HG03159 (cell line): Measurements from ENCODE around the gene KDM5A.

ENCODE experiments used
- ATAC-seq: cut with Tn5 transposase; IDR thresholded peaks from one replicate; pipeline ENCODE4 v1.9.1; 2021; ENCODE audit warnings: mild to moderate bottlenecking, moderate library complexity; ENCODE audit not compliant: unreplicated experiment

KDM5A gene

DNA sequence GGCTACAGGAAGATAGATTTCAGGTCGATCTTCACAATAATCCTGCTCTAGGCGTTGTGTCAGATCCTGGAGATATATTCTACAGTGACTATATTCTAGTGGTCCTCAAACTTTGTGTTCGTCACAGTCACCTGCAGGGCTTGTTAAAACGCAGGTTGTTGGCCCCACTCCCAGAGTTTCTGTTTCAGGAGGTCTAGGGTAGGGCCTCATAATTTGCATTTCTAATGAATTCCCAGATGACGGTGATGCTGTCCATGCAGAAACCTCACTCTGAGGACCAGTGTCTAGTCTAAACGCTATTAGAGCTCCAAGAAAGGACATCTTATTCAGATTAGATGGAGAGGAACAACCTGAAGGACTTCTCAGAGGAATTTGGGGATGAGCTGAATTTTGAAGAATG lies 113.3 kb downstream of the KDM5A start:
- ATAC-seq = no peak

DNA sequence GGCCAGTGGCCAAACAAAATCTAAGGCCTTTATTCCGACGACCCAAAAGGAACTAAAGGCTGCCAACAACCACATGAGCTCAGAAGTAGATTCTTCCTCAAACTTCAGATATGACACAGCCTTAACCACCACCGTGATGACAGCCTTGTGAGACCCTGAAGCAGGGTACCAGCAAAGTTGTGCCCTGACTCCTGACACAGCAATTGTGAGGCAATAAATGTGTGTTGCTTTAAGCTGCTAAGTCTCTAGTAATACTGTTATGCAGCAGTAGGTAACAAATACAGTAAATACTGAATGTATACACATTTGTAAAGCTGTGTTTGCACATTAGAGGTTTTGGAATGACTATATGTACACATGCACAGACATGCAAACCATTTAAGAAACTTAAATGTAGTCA lies 115.7 kb downstream of the KDM5A start:
- ATAC-seq = no peak

GRCh38 chr12:272942-273341 lies 116.2 kb downstream of the KDM5A start:
- ATAC-seq = no peak

DNA sequence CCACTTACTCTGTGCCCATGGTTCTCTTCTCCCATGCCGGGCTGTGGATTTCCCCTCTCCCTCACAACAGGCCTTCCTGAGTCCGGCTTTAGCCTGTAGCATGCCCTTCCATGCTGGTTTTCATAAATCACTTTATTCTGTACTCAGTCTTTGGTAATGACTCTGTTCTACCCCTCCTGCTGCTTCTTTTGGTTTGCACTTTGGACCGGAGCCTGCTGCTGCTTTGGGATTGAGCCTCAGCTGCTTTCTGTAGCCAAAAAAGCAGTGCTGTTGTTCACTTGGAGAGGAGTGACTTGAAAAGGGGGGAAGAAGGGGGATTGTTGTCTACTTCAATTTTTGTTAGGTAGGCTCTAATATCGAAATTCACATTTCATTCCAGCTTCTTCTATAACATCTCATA lies 118.0 kb downstream of the KDM5A start:
- ATAC-seq = no peak

DNA sequence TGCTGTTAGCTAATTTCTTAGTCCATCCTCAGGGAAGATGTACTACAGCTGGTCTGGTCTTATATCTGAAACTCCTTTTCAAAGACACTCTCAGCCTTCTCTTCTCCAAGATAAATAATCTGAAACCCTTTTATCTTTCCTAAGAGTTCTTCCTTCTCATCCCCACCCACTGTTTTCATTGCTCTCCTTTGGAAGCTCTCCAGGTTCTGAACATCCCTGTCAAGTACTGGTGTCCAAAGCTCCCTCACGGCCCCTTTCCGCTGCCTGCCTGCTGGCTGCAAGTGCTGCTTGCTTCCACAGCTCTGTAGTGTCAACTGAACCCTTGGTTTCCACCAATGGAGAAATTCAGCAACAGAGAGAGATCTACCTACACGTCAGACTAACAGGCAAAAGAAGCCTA lies 119.9 kb downstream of the KDM5A start:
- ATAC-seq = no peak

GRCh38 chr12:268483-268840 lies 120.7 kb downstream of the KDM5A start:
- no peak for ATAC-seq

DNA sequence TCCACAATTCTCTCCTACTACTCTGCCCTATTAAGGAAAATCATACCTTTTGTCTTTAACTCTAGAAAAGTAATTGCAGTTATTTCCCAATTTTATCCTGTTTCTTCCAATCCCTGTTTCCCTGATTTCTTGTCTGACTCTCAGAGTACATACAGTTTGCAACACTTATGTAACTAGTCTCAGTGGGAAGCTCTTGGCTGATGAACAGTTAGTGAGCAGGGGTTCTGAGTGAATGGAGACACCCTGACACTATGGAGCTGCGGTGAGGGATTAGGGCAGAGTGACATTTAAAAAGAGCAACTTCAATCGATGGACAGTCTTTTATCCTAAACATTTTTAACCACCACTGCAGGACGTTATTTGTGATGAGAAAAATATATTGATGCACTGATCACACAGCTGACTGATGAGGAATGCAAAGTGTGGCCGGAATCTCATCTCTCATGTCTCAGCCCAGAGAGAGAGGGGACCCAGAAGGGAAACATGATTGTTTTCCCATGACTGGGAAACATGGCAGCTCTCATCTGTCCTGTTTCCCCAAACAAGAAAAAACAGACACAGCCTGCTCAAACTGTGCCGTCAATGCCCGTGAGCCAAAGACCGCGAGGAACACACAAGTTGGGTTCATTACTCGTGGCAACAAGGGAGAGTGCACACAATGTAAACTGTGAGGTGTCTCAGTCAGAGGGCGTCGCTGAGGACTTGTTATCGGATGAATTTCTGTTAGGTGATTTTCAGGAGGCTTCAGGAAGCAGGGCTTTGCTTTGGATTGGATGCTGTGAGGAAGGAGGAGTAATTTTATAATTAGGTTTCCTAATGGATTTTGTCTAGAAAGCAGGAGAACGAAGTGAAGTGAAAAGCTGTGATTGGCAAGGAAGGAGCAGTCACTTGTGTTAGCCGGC lies 121.3 kb downstream of the KDM5A start:
- ATAC-seq = no peak

GRCh38 chr12:265096-265495 lies 124.0 kb downstream of the KDM5A start:
- no peak for ATAC-seq

DNA sequence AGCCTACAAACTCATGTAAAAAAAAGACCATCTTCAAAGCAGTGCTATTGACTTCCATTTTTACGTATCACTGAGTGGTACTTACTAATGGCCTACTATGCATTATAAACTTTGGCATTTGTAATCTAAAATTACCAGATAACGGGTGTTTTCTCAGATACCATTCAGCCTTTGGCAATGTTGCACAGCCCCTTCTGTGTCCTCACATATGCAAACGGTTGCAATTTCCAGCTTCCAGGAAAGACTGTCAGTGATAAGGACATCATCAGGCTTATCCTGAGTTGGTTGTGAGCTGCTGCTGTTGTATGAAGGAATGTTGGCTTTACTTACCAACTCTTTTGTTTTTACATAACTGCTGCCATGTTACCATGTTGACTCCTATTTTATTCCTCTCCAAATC lies 124.9 kb downstream of the KDM5A start:
- no peak for ATAC-seq

- no peak for ATAC-seq
Observed at GRCh38 chr12:263574-263973, 125.5 kb downstream of the KDM5A start.

DNA sequence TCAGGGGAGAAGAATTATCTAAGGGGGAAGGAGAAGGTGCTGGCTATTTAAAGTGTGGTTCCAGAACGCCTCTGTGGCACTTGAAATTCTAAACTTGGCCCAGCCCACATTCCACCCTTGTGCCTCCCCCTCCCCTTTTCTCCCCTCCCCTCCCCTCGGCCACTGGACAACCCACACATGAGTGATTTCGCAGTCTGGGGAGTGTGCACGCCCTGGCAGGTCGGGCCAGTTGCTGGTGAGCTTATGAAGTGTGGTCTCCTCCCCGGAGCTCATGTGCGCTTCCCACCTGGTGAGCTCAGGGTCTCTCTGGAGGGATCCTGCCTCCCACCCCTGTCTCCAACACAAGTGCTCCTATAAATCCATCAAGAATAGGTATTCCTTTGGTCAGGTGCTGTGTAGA lies 126.3 kb downstream of the KDM5A start, which contains the start of gene SLC6A13:
TSS of gene SLC6A13 (minus strand) at position 20 of the 400 bp plus-strand sequence. CDS start 2,784 bp downstream, outside the sequence.
- no peak for ATAC-seq

DNA sequence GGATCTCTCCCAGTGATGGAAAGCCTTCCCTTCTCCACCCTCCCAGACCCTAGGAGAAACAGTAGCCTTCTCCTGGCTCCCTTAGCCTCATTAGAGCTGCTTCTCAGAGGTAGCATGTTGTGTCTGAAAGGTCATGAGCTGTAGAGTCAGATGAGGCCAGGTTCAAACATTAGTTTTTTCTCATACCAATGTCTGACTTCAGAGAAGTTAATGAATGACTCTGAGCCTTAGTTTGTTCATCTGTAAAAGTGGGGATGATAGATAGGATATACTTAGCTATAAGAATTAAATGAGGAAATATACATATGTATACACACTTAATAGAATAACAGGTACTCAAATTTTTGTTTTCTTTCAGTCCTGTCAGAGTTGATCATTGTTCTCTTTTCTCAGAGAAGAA lies 127.0 kb downstream of the KDM5A start:
- ATAC-seq = no peak

GRCh38 chr12:257521-258321 lies 131.4 kb downstream of the KDM5A start:
- no peak for ATAC-seq

DNA sequence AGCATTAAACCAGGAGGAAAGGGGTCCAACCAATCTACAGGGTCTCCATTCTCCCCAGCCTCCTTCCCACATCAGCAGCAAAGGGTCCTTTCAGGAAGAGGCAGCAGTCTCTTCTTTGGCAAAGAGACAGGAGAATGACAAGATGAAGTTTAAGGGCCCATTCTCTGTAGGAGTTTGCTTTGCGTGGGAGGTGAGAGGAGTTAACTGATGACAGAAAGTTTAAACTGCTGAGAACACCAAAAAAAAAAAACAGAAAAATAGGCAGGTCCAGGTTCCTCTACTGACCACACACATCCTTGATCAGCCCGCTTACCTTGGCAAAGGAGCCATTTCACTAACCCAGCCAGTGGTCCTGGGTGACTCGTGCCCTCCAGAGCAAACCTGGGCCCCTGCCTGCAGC lies 132.2 kb downstream of the KDM5A start:
- no peak for ATAC-seq

- ATAC-seq = no peak
Observed at GRCh38 chr12:256225-256624, 132.9 kb downstream of the KDM5A start.

- no peak for ATAC-seq
Observed at GRCh38 chr12:254912-255311, 134.2 kb downstream of the KDM5A start.

- ATAC-seq = no peak
Observed at GRCh38 chr12:254039-254438, 135.1 kb downstream of the KDM5A start.

GRCh38 chr12:253116-253831 lies 135.8 kb downstream of the KDM5A start:
- no peak for ATAC-seq

DNA sequence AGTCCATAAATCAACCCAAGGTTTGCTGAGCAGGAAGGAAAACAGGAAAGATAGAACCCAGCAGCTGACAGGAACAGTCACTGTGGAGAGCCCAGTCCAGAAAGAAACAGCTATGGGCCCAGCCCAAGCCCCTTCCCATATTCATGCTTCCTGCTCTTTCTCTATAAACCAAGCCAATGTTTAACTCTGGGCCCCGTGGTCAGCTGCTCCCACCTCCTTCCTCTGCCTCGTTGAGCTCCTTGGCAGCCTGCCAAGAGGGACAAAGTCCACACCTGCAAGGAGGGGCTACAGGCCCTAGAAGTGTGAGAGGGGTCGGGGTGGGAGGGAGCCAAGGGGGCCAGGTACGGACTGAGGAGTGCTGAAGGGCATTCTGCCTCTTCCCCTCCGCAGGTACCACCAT lies 136.5 kb downstream of the KDM5A start:
- ATAC-seq = no peak

DNA sequence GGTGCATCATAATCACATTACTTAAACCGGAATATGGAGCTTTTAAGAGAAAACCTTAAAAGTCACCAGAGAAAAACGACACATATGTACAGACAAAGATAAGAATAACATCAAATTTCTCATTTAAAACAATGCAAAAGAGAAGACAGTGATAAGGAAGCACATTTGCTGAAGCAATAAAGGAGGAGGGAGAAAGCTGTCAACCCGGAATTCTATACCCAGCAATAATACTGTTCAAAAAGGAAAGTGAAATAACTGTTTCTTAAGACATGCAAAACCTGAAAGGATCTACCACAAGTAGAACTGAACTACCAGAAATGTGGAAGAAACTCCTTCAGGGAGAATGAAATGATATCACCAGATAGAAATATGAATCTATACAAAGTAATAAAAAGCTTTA lies 141.8 kb downstream of the KDM5A start:
- ATAC-seq = no peak

- no peak for ATAC-seq
Observed at GRCh38 chr12:243381-243780, 145.7 kb downstream of the KDM5A start.
